H9 (cell line): ENCODE measurements around the gene PLXNA2. TPM values are rescaled to one million over a fixed set of nuclear protein-coding genes. Genes with fewer than 3 reads are reported as not detected.

Source experiments
- DNase-seq: peaks from one replicate; pipeline ENCODE4 v3.0.0-alpha.2; 2017
- H2AFZ ChIP-seq: one replicate; pipeline ENCODE4 v1.6.1; 2013; ENCODE audit warnings: mild to moderate bottlenecking, low read length, control low read depth, moderate library complexity
- H2AK5ac ChIP-seq: 2 replicates; pipeline ENCODE4 v1.6.1; 2013; ENCODE audit warnings: low read length, control low read depth, mixed read lengths; ENCODE audit not compliant: insufficient read length
- H2BK120ac ChIP-seq: one replicate; pipeline ENCODE4 v1.6.1; 2013; ENCODE audit warnings: low read depth, mild to moderate bottlenecking, low read length, control low read depth, inconsistent platforms; ENCODE audit not compliant: poor library complexity, severe bottlenecking
- H2BK12ac ChIP-seq: 2 replicates; pipeline ENCODE4 v1.6.1; 2013; ENCODE audit warnings: low read length, control low read depth, mixed read lengths, low read depth; ENCODE audit not compliant: insufficient read length
- H2BK15ac ChIP-seq: 2 replicates; pipeline ENCODE4 v1.6.1; 2013; ENCODE audit warnings: low read depth, low read length, control low read depth
- H2BK20ac ChIP-seq: one replicate; pipeline ENCODE4 v1.6.1; 2013; ENCODE audit warnings: low read depth, mild to moderate bottlenecking, low read length, control low read depth, inconsistent platforms; ENCODE audit not compliant: poor library complexity, severe bottlenecking
- H2BK5ac ChIP-seq: 2 replicates; pipeline ENCODE4 v1.6.1; 2013; ENCODE audit warnings: low read length, control low read depth, mixed read lengths; ENCODE audit not compliant: insufficient read length
- H3K14ac ChIP-seq: 2 replicates; pipeline ENCODE4 v1.6.1; 2013; ENCODE audit warnings: low read length, control low read depth; ENCODE audit not compliant: insufficient read depth
- H3K18ac ChIP-seq: 2 replicates; pipeline ENCODE4 v1.6.1; 2013; ENCODE audit warnings: low read depth, mild to moderate bottlenecking, mixed read lengths, low read length, control low read depth; ENCODE audit not compliant: insufficient read length
- H3K23ac ChIP-seq: 2 replicates; pipeline ENCODE4 v1.6.1; 2013; ENCODE audit warnings: low read length, control low read depth, mixed read lengths, low read depth; ENCODE audit not compliant: insufficient read length
- H3K23me2 ChIP-seq: 2 replicates; pipeline ENCODE4 v1.6.1; 2013; ENCODE audit warnings: low read depth, mild to moderate bottlenecking, mixed read lengths, low read length, control low read depth; ENCODE audit not compliant: insufficient read length, poor library complexity, severe bottlenecking
- H3K27ac ChIP-seq: 2 replicates; pipeline ENCODE4 v1.5.1; 2013; ENCODE audit warnings: low read length, control low read depth, mixed read lengths, low read depth; ENCODE audit not compliant: insufficient read length
- H3K27me3 ChIP-seq: 2 replicates; pipeline ENCODE4 v1.6.1; 2013; ENCODE audit warnings: low read length, control low read depth, inconsistent platforms; ENCODE audit not compliant: insufficient read depth
- H3K4ac ChIP-seq: 2 replicates; pipeline ENCODE4 v1.6.1; 2013; ENCODE audit warnings: low read depth, mild to moderate bottlenecking, control low read depth, inconsistent platforms, low read length, moderate library complexity
- H3K4me1 ChIP-seq: 2 replicates; pipeline ENCODE4 v1.6.1; 2013; ENCODE audit warnings: low read length, control low read depth, inconsistent platforms; ENCODE audit not compliant: insufficient read depth
- H3K4me2 ChIP-seq: 2 replicates; pipeline ENCODE4 v1.6.1; 2013; ENCODE audit warnings: low read length, control low read depth, mixed read lengths; ENCODE audit not compliant: insufficient read length, insufficient read depth
- H3K56ac ChIP-seq: 2 replicates; pipeline ENCODE4 v1.6.1; 2013; ENCODE audit warnings: low read depth, mild to moderate bottlenecking, mixed read lengths, low read length, control low read depth; ENCODE audit not compliant: insufficient read length
- H3K79me1 ChIP-seq: 2 replicates; pipeline ENCODE4 v1.6.1; 2013; ENCODE audit warnings: low read depth, mild to moderate bottlenecking, moderate library complexity, low read length, control low read depth, inconsistent platforms; ENCODE audit not compliant: insufficient read depth, poor library complexity, severe bottlenecking
- H3K79me2 ChIP-seq: 2 replicates; pipeline ENCODE4 v1.6.1; 2013; ENCODE audit warnings: low read length, control low read depth, inconsistent platforms; ENCODE audit not compliant: insufficient read depth
- H3K9ac ChIP-seq: 2 replicates; pipeline ENCODE4 v1.6.1; 2013; ENCODE audit warnings: low read length, control low read depth, mixed read lengths; ENCODE audit not compliant: insufficient read length; ENCODE audit errors: extremely low read depth
- H3K9me3 ChIP-seq: one replicate; pipeline ENCODE4 v1.6.1; 2013; ENCODE audit warnings: low read depth, low read length, inconsistent platforms; ENCODE audit not compliant: control insufficient read depth
- H3T11ph ChIP-seq: one replicate; pipeline ENCODE4 v1.6.1; 2013; ENCODE audit warnings: mild to moderate bottlenecking, low read length, control low read depth, inconsistent platforms
- H4K20me1 ChIP-seq: one replicate; pipeline ENCODE4 v1.6.1; 2013; ENCODE audit not compliant: control insufficient read depth, insufficient read length, insufficient read depth
- H4K5ac ChIP-seq: 2 replicates; pipeline ENCODE4 v1.6.1; 2013; ENCODE audit warnings: low read depth, mild to moderate bottlenecking, mixed read lengths, low read length, control low read depth; ENCODE audit not compliant: insufficient read length
- H4K8ac ChIP-seq: replicated peaks from 2 replicates; pipeline ENCODE4 v1.6.1; 2013; ENCODE audit warnings: low read length, control low read depth, mixed read lengths, low read depth; ENCODE audit not compliant: insufficient read length
- H4K91ac ChIP-seq: 2 replicates; pipeline ENCODE4 v1.6.1; 2013; ENCODE audit warnings: low read depth, mild to moderate bottlenecking, moderate library complexity, mixed read lengths, low read length, control low read depth; ENCODE audit not compliant: insufficient read length
- H3K27ac Mint-ChIP-seq, 3 experiments: 2 replicates in 2 of 3; 3 replicates in 1 of 3; pipeline ENCODE4 v1.8.0; 2020 to 2021; ENCODE audit warnings: mixed read lengths in 3 of 3, mild to moderate bottlenecking in 1 of 3, moderate library complexity in 1 of 3
- H3K27me3 Mint-ChIP-seq: 2 replicates; pipeline ENCODE4 v1.8.0; 2021; ENCODE audit warnings: low read depth, mild to moderate bottlenecking, moderate library complexity, mixed read lengths
- H3K36me3 Mint-ChIP-seq, 3 experiments: 2 replicates in 2 of 3; 3 replicates in 1 of 3; pipeline ENCODE4 v1.8.0; 2020 to 2021; ENCODE audit warnings: low read depth in 3 of 3, mixed read lengths in 3 of 3; ENCODE audit not compliant: insufficient read depth in 1 of 3
- H3K4me1 Mint-ChIP-seq, 2 experiments: 2 replicates each; pipeline ENCODE4 v1.8.0; 2020; ENCODE audit warnings: mixed read lengths in 2 of 2
- H3K4me3 Mint-ChIP-seq, 2 experiments: 2 replicates in 1 of 2; 3 replicates in 1 of 2; pipeline ENCODE4 v1.8.0; 2020 to 2021; ENCODE audit warnings: mild to moderate bottlenecking in 2 of 2, mixed read lengths in 2 of 2, moderate library complexity in 1 of 2
- H3K9me3 Mint-ChIP-seq, 2 experiments: 2 replicates in 1 of 2; 3 replicates in 1 of 2; pipeline ENCODE4 v1.8.0; 2020; ENCODE audit warnings: mild to moderate bottlenecking in 2 of 2, mixed read lengths in 2 of 2, moderate library complexity in 1 of 2
- CTCF ChIP-seq: fragments of 200-600 bp; sonication (generic); conservative IDR thresholded peaks from 3 replicates; pipeline ENCODE4 v1.8.0; 2021; ENCODE audit warnings: antibody characterized with exemption, mild to moderate bottlenecking
- WGBS: extraction: QIAGEN DNeasy Blood & Tissue Kit; methylation state at CpG from one replicate; pipeline ENCODE4 v1.1.7; 2013; ENCODE audit warnings: missing lambda C conversion rate, low lambda C conversion rate, mixed read lengths; ENCODE audit not compliant: insufficient read length; ENCODE audit errors: extremely low coverage; 5-methylcytosine and 5-hydroxymethylcytosine counted together
- total RNA-seq: library from RNA; stranded (reverse); gene quantifications from 2 replicates; pipeline ENCODE4 v1.2.1, GENCODE V29; 2021

PLXNA2 gene
- total RNA-seq, 1 experiment from 2014 or later = 0.57 TPM

- H3K4me3 Mint-ChIP-seq = no peak overlapping the region
- no peak overlapping the region for H3K4ac ChIP-seq
- H3K4me1 ChIP-seq = no peaks in the 10 kb centered on the region
- H3K79me1 ChIP-seq = no peaks in the 10 kb centered on the region
- H3K18ac ChIP-seq = no peak overlapping the region
- no peaks in the 10 kb centered on the region for H3K27me3 ChIP-seq
- no peak overlapping the region for H3K27ac ChIP-seq
- no peak overlapping the region for H4K5ac ChIP-seq
- no peak overlapping the region for H2BK12ac ChIP-seq
- H2BK120ac ChIP-seq = no peak overlapping the region
- no peak overlapping the region for H3K23ac ChIP-seq
- no peak overlapping the region for H2BK5ac ChIP-seq
- TF ChIP-seq CTCF = no peak
- peaks cover 5% of the 10 kb centered on the region; the same call in 1 of the 2 replicates for H3K27me3 Mint-ChIP-seq
- no peaks in the 10 kb centered on the region for H3K79me2 ChIP-seq
- H3K27ac Mint-ChIP-seq = no peak overlapping the region
- no peak overlapping the region for H3K56ac ChIP-seq
- peaks cover 5 to 12% of the 10 kb centered on the region in 2 experiments; a peak in 3 of 4 replicates for H3K4me1 Mint-ChIP-seq
- H3K9me3 Mint-ChIP-seq = no peaks in the 10 kb centered on the region
- no peaks in the 10 kb centered on the region for H3K9me3 ChIP-seq
- H4K8ac ChIP-seq = no peak overlapping the region
- H2AFZ ChIP-seq = no peak overlapping the region
- no peak overlapping the region for H3T11ph ChIP-seq
- no peak overlapping the region for H2BK15ac ChIP-seq
- no peak for DNase-seq
- no peak overlapping the region for H3K9ac ChIP-seq
- H4K91ac ChIP-seq = no peak overlapping the region
- no peaks in the 10 kb centered on the region for H4K20me1 ChIP-seq
- H3K36me3 Mint-ChIP-seq = no peaks in the 10 kb centered on the region
- no peak overlapping the region for H3K4me2 ChIP-seq
- no peak overlapping the region for H2AK5ac ChIP-seq
- H3K23me2 ChIP-seq = no peaks in the 10 kb centered on the region
- H3K14ac ChIP-seq = no peak overlapping the region
- no peak overlapping the region for H2BK20ac ChIP-seq
- no CpG with 5 or more reads among the region's 10 CpGs for WGBS
Measured at GRCh38 chr1:208217781-208218180, 26.4 kb downstream of the PLXNA2 start.
